Measurements from ENCODE around the gene MAP7.

MAP7 gene

DNA sequence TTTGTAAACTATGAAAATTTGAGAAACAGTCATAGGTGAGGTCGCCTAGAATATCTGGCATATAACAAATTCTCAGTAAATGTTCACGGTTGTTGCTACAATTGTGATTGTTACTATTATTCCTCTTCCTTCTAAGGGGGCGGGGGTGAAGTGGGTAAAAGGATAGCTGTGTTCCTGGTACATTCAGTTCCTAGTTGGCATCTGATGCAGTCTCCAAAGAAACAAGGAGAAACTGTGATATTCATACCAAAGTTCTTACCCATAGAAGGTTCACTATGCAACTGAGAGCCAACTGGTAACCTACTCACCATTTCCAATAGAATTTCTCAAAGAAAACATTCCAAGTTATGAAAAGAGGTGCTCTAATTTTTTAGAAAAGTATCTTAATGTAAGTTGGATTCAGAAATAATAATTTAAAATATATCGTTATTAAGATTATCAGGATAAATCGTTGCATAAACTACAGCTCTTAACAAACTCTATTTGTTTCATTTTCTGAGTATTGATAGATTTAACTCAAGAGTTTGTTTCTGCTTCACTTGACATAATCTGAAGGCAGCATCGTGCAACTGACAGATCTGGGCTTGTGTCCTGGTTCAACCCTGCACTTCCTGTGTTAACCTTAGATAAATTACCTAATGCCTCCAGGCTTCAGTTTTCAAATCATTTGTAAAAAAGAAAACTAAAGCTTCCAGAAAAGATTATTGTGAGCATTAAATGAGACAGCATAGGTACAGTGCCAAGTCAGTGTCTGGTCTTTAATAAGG lies 13.3 kb upstream of the MAP7 start:
- DNase-seq: no peak

DNA sequence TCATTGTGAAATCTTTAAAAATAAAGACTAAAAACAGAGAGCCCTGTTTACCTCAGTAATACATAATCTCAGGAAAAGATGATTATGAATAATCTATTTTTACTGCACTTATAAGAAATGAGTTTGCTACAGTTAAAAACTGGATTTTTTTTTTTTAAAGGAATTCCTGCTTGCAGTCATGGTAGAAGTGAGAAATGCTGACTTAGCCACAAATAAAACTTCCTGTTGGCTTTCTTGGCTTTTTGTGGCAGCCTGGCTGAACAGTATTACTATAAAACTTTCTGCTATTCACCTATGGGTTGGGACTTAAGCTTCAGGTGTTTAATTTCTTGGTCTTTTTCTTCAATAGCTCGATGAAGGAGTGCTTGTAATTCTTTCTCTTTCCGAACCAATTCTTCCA lies 12.0 kb upstream of the MAP7 start:
- DNase-seq: no peak

DNA sequence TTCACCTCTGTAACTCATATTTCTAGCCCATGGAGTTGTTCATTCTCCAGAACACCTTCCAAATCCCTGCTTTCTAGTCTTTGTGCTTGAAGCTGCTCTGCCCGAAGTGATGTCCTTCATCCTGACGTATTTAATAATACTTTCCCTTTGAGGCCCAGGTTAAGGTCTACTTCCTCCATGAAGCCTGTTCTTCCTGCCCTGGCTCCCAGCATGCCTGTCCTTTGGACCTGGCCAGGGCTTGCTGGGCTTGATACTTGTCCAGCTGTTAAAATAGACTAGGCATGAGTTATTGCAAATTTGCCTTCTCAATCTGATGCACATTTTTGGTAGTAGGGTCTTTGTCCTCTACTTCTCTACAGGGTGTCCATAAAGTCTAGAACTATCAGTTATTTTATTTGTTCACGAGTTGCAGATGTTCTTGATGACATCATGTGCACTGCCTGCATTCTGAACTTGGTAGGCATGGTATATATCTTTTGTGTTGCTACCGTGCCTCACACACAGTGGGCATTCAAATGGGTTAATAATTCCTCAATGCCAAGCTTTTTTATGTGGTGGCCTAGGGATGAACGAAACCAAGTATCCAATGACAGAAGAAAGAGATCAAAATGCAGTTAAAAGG lies 3.1 kb upstream of the MAP7 start:
- no peak for DNase-seq

DNA sequence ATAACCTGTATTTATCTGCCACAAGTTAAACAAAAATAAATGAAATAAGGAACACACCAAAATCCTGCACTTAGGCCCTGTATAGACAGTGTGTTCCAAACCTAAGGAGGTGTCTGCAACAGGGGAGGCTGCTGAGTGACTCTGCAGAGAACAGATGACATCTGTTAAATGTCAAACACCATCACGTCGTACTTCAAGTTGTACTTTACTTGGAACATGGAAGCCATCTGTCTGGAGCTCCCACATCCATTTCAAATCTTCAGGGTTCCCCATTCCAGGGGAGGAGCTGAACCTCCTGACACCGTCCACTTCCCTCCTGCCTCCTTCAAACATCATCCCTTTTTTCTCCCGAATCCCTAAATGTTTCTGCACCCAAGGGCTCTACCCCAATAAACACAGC lies 1.8 kb upstream of the MAP7 start:
- no peak for DNase-seq

DNA sequence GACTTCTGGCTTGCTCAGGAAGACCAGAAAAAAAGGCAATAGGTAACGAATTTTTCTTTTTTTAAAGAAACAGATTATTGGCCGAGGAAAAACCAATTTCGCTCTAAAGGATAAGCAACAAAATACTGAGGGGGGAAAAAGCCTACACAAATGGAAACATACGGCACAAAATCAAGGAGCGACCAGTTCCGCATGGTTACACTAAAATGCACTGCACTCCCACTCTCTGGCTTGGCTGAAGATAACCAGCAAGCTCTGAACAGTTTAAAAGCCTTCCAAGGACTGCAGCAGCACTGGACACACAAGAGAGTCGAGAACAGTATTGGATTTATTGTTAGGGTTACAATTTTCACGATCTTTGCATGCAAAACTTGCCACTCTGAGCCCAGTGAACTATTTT lies 881 bp upstream of the MAP7 start:
- no peak for DNase-seq

DNA sequence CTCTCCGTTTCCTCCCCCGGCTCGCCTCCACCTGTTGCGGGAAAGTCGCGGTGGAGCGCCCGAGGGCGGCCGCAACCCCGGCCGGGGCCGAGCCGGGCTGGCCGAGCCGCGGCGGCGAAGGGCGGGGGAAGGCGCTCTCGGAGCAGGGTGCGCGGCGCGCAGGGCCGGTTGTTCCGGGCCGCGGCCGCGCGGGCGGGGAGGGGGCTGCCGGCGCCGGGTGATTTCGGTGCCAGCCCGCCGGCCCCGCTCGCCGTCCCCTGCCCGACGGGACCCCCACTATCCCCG lies 235 bp downstream of the MAP7 start:
- no peak for DNase-seq

DNA sequence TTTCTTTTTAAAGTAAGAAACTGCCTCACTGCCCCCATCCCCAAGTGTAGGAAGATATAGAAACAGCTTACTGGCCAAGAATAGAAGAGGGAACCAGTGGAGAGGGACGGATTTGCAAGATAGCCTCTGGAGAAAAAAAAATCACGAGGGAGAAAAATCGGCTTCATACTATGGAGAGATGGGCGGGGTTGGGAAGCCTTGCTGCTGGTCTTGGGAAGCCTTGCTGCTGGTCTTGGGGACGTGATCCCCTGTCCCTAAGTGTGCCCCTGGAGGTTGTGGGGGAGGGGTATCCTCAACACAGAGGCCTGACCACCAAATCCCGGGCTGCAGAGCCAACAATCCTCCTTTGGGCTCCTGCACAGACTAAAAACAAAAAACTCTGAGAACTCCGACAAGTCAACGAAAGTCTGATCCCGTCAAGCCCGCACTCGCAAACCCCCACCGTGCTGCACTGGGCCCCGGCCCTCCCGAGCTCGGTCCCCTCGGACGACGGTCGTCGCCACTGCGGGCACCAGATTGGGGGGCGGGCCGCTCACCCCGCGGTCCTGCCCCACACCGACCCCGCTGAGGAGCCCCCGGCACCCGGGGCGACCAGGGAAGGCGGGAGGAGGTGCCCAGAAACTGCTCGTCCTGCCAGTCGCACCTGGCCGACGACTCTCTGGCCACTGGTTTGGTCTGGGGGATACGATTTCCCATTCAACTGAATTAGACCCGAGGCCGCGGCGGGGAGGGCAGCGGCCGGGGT lies 750 bp downstream of the MAP7 start:
- DNase-seq: no peak

DNA sequence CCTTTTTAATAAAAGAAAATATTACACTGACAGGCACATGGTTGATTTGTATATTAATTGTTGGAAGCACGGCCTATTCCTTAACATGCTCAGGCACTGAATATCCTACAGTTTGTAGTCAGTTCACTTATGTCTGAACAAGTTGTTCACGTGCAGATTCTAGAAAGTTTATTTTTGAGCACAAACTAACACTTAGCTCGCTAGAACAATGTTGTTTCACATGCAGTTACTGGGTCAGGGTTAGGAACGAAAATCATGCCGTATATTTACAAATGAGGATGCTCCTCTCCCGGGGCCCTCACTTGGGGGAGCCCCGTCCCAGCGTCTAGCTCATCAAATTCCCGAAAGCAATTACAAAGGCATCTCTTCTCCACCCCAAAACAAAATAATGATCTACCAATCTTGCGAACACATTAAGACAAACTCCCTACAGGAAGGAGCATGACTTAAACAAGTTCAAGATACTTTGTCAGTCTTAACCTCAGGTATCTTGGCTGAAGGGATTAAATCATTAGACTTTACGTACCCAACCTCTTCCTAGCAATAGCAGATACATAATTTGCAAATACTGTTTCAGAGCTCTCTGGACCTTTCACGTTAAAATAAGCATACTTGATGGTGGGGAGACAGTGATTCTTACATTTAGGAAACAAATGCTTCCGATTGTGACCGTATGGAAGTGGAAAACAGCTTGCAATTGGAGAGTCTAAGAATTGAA lies 1.5 kb downstream of the MAP7 start:
- DNase-seq: no peak

DNA sequence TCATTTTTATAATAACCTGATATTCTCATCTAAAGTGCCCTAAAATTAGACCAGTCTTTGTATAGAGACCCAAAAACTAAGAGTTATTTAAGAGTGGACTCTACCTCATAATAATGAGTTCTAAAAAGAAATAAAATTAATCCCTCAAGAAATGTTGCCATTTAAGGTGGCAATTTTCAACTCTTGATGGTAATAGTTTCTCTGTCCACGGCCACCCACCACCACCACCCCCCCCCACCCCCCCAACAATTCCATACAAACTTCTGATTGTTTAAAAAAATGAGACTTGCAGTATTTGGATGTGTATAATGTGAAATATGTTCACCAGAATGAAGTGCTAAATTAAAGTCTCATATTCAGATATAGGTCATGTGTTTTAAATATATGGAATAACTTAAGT lies 2.4 kb downstream of the MAP7 start:
- DNase-seq: no peak

DNA sequence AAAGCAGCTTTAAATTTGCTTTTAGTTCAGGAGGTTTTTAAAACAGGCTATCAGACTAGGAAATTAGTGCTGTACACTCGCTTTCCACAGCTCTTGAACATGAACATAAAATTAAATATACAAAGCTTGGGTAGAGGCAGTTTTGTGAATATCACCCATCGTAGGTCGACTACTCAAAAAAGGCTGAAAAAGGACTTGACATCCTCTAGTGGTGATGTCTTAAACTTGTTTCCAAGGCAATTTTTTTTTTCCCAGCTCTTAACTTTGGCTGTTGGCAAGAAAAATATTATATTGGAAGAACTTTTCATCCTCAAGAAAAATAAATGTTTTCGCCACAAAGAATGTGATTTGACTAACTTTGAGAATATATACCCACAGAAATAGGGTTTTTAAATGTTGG lies 2.9 kb downstream of the MAP7 start:
- DNase-seq: no peak

DNA sequence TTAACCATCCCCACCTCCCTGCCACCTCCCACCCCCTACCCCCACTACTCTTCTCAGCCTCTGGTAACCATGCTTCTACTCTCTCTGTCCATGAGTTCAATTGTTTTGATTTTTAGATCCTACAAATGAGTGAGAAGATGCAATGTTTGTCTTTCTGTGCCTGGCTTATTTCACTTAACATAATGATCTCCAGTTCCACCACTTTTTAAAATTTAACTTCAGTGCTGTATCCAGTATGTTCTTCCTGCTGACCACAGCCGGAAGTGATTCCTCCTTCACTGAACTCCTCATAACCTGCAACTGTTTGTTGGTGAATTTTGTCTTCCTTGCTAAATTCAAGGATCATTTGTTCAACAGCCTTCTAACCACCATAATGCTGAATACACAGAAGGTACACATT lies 3.9 kb downstream of the MAP7 start:
- no peak for DNase-seq

DNA sequence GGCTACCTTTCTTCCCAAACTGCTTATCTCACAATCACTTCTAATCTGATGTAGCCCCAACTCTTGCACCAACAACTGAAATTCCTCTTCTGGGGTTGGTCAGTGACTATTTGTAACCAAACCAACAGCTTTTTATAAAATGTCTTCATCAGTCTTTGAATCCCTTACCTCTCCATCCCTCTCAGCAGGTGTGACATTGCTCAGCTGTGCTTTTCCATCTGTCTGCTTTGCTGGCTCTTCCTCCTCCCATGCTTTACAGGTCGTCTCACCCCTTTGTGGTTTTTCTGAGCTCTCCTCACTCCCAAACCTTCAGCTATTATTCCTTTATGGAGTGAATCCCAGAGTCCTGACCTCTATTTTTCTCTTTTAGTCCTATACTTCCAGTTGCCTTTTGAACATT lies 5.9 kb downstream of the MAP7 start:
- DNase-seq: no peak

DNA sequence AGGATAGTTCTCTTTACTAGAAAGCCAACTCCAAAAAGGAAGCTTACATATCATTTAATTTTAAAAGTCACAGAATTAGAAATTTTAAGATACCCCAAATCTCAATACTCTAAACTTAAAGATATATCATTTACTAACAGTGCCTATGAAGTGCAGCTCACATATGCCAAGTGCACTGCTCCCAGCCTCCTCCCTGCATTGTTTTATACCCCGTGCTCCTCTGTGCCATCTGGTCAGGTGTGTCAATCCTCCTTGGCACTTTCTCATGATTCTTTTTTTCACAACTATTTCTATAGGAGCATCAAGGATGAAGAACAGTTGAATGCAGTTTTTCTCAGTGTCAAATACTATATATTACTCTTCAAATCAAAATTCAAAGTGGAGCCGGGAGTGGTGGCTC lies 8.8 kb downstream of the MAP7 start:
- DNase-seq: no peak

DNA sequence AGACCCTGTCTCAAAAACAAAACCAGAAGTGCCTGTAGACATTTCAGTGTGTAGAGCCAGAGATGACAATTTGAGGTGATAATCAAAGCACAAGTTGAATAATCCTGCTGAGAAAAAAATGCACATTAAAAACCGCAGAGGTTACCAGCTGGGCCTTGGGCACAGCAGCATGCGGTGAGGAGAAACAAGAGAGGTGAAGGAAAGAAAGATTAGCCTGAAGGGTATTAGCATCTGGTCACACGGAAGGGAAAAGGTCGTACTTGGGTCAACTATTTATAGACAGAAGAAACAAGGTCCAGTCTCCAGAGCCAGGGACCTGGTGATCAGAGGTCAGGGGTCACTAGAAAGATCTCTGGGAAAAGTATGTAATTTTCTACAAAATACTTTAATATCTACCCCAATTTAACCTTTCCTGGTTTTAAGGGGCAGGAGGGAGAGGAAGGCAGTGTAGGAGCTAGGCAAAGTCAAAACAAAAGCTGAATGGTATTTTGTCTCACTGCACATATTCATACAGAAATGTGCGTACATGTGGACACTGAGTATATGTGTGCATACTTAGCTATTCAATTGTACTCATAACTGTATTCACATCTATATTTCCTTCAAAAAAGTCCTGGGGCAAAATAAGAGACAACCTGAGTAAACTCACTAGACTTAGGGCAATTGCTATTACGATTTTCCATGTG lies 10.1 kb downstream of the MAP7 start:
- no peak for DNase-seq

DNA sequence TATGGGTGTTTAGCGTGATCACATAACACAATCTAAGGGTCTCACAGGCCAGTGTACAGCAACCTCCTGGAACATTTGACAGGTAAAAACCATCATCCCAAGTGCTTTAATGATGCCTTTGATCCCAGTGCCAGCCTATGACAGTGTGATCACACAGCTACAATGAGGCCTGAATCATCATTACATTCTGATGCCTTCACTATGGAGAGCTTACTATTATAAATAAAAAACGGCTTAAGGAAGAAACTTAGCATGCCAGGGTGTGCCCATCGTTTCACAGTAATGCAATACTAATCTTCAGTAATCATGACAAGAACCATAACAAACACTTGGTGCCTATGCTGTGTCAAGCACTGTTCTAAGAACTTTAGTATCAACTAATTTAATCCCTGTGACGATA lies 11.4 kb downstream of the MAP7 start:
- DNase-seq: no peak

DNA sequence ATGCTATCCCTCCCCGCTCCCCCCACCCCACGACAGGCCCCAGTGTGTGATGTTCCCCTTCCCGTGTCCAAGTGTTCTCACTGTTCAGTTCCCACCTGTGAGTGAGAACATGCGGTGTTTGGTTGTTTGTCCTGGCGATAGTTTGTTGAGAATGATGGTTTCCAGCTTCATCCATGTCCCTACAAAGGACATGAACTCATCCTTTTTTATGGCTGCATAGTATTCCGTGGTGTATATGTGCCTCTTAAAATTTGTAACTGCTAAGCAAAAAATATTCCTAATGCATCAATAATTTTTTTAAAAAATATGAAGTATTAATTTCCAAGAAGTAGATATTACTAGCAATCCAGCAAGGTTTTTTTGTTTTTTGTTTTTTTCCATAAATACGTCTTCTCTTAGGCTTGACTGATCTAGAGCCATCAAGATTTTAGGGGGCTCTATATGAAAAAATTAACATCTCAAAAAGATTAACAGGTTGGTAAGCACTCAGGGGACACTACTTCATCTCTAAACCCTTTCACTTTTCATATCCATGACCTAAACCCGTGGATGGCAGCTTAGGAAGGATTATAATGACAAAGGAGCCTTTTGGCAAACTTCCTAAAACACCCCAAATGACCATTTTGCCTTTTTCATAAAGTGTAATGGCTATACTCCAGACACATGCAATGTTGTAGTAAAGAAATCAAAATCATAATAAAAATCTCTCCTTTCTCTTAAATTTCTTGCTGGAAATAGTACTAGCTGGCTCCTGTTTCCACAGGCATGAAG lies 14.2 kb downstream of the MAP7 start:
- no peak for DNase-seq

DNA sequence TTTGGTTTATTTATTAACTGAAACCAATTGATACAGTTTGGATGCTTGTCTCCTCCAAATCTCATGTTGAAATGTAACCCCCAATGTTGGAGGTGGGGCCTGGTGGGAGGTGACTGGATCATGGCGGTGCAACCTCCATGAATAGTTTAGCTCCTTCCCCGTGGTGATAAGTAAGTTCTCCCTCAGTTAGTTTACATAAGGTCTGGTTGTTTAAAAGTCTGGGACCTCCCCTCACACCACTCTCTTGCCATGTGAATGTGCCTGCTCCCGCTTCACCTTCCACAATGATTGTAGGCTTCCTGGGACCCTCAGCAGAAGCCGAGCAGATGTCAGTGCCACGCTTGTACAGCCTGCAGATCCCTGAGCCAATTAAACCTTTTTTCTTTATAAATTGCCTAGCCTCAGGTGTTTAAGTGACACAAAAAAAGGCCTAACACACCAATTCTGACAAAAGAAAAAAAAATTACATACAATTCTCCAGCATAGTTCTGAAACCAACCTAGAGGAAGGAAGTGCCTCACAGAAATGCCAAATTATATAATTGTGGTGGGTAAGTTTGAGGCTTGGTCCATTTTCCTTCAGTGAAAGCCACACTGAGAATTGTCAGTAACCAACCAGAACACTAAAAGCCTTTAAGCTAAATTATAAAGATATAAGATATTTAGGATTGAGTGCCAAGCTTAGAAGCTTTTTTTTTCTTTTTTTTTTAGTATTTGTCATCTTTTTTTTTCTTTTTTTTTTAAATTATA lies 15.0 kb downstream of the MAP7 start:
- no peak for DNase-seq

DNA sequence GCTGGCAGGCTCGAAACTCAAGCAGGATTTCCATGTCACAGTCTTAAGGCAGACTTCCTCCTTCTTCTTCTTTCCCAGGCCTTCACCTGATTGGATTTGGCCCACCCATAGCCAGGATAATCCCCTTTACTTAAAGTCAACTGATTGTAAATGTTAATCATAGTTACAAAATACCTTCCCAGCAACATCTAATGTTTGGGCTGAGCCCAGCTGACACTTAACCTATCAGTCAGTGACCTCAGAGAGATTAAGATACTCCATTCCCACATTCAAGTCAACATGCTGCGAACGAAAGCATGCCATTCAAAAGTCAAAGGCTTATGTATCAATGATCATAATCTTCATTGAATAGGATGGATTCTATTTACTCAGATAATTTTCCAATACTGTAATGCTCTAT lies 16.0 kb downstream of the MAP7 start:
- no peak for DNase-seq

DNA sequence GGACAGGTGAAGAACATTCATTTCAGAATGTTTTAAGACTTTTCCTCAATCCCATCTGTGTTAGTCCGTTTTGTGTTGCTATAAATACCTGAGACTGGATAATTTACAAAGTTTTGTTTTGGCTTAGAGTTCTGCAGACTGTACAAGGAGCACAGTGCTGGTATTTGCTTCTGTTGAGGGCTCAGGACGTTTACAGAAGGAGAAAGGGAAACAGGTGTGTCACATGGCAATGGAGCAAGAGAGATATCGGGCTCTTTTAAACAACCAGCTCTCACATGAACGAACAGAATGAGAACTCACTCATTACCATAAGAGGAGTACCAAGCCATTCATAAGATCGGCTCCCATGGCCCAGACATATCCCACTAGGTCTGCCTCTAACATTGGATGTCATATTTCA lies 16.7 kb downstream of the MAP7 start:
- DNase-seq: no peak

DNA sequence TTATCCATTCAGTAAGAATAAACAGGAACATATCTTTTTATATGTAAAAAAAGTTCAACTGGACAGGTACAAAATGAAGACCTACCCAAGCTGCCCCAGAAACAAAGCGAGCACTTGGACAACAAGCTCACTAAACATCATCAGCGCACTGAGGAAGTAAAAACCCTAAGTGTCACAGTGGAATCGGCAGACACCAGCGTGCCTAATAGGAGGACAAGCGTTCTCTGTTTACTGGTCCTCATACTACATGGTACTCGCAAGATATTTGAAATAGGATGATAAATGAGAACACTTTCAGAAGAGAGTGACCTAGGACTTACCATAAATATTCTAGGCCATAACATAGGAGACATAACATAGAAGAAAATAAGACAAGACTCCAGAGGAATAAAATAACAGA lies 18.2 kb downstream of the MAP7 start:
- no peak for DNase-seq

DNA sequence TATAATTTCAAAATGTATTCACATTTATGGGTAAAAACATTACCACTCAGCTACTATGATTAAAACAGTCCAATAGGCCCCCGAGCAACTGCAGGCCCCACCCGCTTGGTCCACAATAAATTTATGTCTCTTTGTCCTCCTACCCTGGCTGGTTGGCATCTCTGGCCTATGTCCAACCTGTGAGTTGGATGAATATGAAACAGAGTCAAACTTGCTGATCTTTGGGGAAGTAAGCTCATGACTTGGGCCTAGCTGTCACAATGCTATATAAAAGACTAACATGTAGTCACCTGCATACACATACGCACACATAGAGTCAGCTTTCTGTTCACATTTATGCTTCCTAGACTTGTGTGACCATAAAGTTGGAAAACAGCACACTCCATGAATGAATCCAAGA lies 20.5 kb downstream of the MAP7 start:
- no peak for DNase-seq

DNA sequence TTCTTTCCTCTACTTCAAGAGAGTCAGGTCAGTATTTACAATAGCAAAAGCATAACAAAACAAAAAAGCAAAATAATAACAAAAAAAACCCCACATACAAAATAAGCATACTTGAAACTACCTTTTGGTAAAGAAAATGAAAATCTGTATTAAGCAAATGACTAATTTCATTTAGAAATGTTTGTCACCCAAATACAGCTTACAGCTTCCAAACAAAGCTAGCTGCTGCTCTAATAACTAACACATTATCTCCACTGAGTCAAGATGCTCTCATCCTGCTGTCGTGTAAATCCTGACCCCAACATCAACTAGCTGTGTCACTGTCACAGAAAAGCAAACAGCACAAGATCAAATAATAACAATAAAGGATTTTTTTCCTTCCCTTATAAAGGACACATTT lies 21.7 kb downstream of the MAP7 start:
- no peak for DNase-seq

Measured in NCI-H2029 (cell line).